Activated gamma-delta T cell treated with anti-CD3 and anti-CD28 coated beads, Interleukin-2, amount 50 U/mL, for 16 hours (primary cell): ENCODE measurements around the gene KRTAP10-8.
"Not testable (repeated sequence)": the region's sequence is repeated elsewhere in the genome, so short reads cannot be mapped to it uniquely, and the experiment has no call there.

Source experiments
- DNase-seq: peaks from one replicate; pipeline ENCODE4 v3.0.0-alpha.2; 2020; ENCODE audit warnings: low read depth

KRTAP10-8 gene

GRCh38 chr21:44618504-44618903 is 6.6 kb downstream of the KRTAP10-8 start:
- no peak for DNase-seq

GRCh38 chr21:44618909-44619308 is 7.0 kb downstream of the KRTAP10-8 start:
- peak; percentile 38 for DNase-seq

- no peak for DNase-seq
These were observed 8.0 kb downstream of the KRTAP10-8 start for GRCh38 chr21:44619886-44620285.

GRCh38 chr21:44623575-44623974 is 11.7 kb downstream of the KRTAP10-8 start:
- no peak for DNase-seq

- DNase-seq, result no peak
These were observed 13.9 kb downstream of the KRTAP10-8 start for GRCh38 chr21:44625756-44626155.

GRCh38 chr21:44626262-44626661 is 14.4 kb downstream of the KRTAP10-8 start:
- DNase-seq, result peak; percentile 12

- no peak for DNase-seq
These were observed 14.8 kb downstream of the KRTAP10-8 start, which contains the start of gene KRTAP10-9 for GRCh38 chr21:44626673-44627143. Gene KRTAP10-9, plus strand, starts transcription at chr21:44627093. Its CDS starts 79 bp downstream, at chr21:44627172.

GRCh38 chr21:44627181-44627822 is 15.4 kb downstream of the KRTAP10-8 start:
- DNase-seq, result not testable (repeated sequence)

- DNase-seq, result not testable (repeated sequence)
These were observed 16.0 kb downstream of the KRTAP10-8 start for GRCh38 chr21:44627831-44628233.

- no peak for DNase-seq
These were observed 17.0 kb downstream of the KRTAP10-8 start for GRCh38 chr21:44628707-44629391.

- DNase-seq, result no peak
These were observed 18.6 kb downstream of the KRTAP10-8 start for GRCh38 chr21:44630440-44630839.

GRCh38 chr21:44632067-44632466 is 20.2 kb downstream of the KRTAP10-8 start:
- no peak for DNase-seq

- DNase-seq, result no peak
These were observed 24.5 kb downstream of the KRTAP10-8 start for GRCh38 chr21:44636209-44637017.

GRCh38 chr21:44637018-44637850 is 25.4 kb downstream of the KRTAP10-8 start, which contains the start of gene KRTAP10-10:
Gene KRTAP10-10, plus strand, starts transcription at chr21:44637356. Its CDS starts 62 bp downstream, at chr21:44637418.
- no peak for DNase-seq

- not testable (repeated sequence) for DNase-seq
These were observed 26.0 kb downstream of the KRTAP10-8 start for GRCh38 chr21:44637851-44638348.

GRCh38 chr21:44638506-44639330 is 26.8 kb downstream of the KRTAP10-8 start:
- not testable (repeated sequence) for DNase-seq

- DNase-seq, result no peak
These were observed 27.4 kb downstream of the KRTAP10-8 start for GRCh38 chr21:44639331-44639655.

GRCh38 chr21:44640761-44641160 is 28.9 kb downstream of the KRTAP10-8 start:
- no peak for DNase-seq

- DNase-seq, result no peak
These were observed 31.9 kb downstream of the KRTAP10-8 start for GRCh38 chr21:44643741-44644310.

GRCh38 chr21:44644878-44645277 is 33.0 kb downstream of the KRTAP10-8 start:
- no peak for DNase-seq
